ENCODE results near the gene KCNMA1. TPM values are rescaled to one million over a fixed set of nuclear protein-coding genes. Genes with fewer than 3 reads are reported as not detected.

Gene KCNMA1
- total RNA-seq, 1 donor from 2014 or later = 15.8 TPM

DNA sequence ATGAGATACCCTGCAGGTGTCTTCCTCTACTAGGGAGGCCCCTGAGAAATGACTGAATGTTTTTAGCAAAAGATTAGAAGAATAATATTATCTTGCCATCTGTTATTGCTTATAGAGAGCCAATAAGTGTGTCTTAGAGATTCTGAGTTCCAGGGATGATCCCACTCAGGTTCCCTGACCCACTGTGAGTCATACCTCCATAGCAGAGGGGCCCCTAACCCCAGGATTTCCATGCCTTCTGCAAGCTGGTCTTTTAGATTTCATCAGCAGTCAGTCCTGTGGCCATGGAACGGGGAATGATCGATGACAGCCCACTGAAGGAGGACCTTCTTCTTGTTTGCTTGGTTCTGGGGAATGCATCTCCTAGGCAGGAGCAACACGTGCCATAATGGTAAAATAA is 333.4 kb downstream of the KCNMA1 start:
- no peak overlapping the region for H3K4me3 ChIP-seq (ENCODE audit: low read depth, low read length)
- no peak for DNase-seq (ENCODE audit: low read depth)
- FAIRE-seq = no peak
- H3K36me3 ChIP-seq (ENCODE audit: control insufficient read depth, insufficient read depth, low read length) = no peaks in the 10 kb centered on the region
- TF ChIP-seq, protein P1, sequence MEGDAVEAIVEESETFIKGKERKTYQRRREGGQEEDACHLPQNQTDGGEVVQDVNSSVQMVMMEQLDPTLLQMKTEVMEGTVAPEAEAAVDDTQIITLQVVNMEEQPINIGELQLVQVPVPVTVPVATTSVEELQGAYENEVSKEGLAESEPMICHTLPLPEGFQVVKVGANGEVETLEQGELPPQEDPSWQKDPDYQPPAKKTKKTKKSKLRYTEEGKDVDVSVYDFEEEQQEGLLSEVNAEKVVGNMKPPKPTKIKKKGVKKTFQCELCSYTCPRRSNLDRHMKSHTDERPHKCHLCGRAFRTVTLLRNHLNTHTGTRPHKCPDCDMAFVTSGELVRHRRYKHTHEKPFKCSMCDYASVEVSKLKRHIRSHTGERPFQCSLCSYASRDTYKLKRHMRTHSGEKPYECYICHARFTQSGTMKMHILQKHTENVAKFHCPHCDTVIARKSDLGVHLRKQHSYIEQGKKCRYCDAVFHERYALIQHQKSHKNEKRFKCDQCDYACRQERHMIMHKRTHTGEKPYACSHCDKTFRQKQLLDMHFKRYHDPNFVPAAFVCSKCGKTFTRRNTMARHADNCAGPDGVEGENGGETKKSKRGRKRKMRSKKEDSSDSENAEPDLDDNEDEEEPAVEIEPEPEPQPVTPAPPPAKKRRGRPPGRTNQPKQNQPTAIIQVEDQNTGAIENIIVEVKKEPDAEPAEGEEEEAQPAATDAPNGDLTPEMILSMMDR (IDR thresholded peaks at IDR 0.05; ENCODE audit: insufficient read depth, low read length, severe bottlenecking) = no peak
- no peaks in the 10 kb centered on the region for H3K27me3 ChIP-seq (ENCODE audit: control insufficient read depth, insufficient read depth, low read length)

DNA sequence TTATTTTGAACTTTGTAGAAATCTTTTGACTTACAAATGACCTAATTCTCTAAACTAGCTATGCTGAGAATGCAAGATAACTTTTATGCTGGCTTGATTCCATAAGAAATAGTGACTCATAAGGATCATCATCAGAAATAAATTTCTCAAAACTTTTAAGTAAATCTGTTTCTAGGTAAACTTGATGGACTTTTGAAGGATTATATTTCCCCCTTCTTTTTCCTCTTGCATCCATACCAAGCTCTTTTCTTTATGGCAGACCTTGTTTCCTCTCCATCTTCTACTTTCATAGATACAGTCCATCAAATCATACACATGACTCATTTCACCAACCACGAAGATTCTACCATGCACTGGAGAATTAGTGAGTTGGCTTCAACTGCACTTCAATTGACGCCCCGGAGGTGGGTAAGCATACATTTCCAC is 336.3 kb downstream of the KCNMA1 start:
- Histone ChIP-seq H3K27me3 (ENCODE audit: control insufficient read depth, insufficient read depth, low read length) (no peaks in the 10 kb centered on the region), H3K4me3 (ENCODE audit: low read depth, low read length) (no peak overlapping the region), H3K36me3 (ENCODE audit: control insufficient read depth, insufficient read depth, low read length) (no peaks in the 10 kb centered on the region)
- DNase-seq (ENCODE audit: low read depth) (peak; percentile 63), FAIRE-seq (no peak)
- TF ChIP-seq, protein P1 (IDR thresholded peaks at IDR 0.05; ENCODE audit: insufficient read depth, low read length, severe bottlenecking) = no peak

DNA sequence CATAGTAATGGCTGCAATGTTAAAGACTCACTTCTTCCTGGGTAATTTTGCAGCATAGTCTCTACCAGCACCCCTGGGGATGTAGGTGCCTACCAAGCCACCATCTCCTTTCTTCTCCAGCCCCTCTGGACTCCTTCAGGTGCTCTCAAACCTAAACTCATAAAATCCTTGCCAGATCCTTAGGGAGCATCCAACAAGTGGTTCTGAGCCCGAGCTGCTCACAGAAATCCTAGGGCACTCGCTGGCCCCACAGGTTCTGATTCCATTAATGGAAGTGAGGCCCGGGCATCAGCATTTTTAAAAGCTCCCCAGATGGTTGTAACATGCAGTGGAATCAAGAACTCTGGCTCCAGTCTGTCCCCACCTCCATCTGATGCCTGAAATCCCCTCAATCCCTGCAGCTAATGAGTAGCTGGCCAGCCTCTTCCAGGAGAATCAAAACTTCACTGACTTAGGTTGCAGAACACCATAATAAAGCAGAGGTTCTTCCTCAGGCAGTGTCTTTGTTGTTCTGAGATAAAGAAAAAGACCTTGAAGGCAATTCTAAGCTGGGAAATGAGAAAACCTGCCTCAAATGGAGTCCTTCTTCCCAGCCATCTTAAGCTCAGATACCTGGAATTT is 336.8 kb downstream of the KCNMA1 start:
- no peaks in the 10 kb centered on the region for H3K27me3 ChIP-seq (ENCODE audit: control insufficient read depth, insufficient read depth, low read length)
- TF ChIP-seq, protein P1 (IDR thresholded peaks at IDR 0.05; ENCODE audit: insufficient read depth, low read length, severe bottlenecking) = no peak
- no peak for FAIRE-seq

DNA sequence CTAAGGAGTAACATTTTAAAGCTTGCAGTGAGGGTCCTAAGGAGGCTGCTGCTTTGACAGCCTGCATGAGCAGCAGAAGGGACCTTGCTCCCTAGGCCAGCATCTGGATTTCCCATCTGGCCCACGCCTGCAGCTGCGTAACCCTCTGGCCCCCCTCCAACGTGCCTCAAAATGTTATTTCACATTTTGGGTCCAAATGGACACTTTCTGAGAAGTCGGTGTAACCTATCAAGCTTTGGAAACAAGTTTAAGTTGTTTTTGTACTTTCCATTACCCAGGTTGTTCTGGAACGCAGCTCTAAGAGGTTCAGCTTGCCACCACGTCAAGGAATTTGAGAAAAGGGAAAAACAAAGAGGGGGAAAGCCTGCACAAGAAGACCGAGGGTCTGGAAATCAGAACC is 338.3 kb downstream of the KCNMA1 start:
- no peaks in the 10 kb centered on the region for H3K27me3 ChIP-seq (ENCODE audit: control insufficient read depth, insufficient read depth, low read length)
- FAIRE-seq (no peak), DNase-seq (ENCODE audit: low read depth) (no peak)
- no peak overlapping the region for H3K4me3 ChIP-seq (ENCODE audit: low read depth, low read length)
- TF ChIP-seq, protein P1 (IDR thresholded peaks at IDR 0.05; ENCODE audit: insufficient read depth, low read length, severe bottlenecking) = no peak
- no peaks in the 10 kb centered on the region for H3K36me3 ChIP-seq (ENCODE audit: control insufficient read depth, insufficient read depth, low read length)

More for the DNA sequence above, 336.8 kb downstream of the KCNMA1 start:
- H3K4me3 ChIP-seq (ENCODE audit: low read depth, low read length) = no peak overlapping the region
- H3K36me3 ChIP-seq (ENCODE audit: control insufficient read depth, insufficient read depth, low read length) = no peaks in the 10 kb centered on the region
- DNase-seq (ENCODE audit: low read depth) = no peak

DNA sequence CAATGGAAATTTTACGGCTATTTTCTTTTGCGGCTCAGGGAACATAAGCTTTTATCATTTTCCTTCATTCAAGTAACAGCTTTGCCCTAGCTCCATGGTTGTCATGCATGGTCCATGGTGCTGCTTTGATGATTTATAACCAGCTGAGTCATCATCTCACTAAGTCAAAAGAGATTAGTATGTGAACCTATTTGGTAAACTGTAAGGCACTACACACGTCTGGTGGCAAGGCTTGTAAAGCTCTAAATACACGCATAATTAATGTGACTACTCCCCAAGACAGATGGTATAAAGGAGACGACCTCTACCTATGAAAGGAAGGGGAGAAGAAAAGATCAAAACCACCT is 340.2 kb downstream of the KCNMA1 start:
- no peaks in the 10 kb centered on the region for H3K36me3 ChIP-seq (ENCODE audit: control insufficient read depth, insufficient read depth, low read length)

More for the DNA sequence above, 340.2 kb downstream of the KCNMA1 start:
- FAIRE-seq = no peak
- Histone ChIP-seq H3K4me3 (ENCODE audit: low read depth, low read length) (no peak overlapping the region), H3K27me3 (ENCODE audit: control insufficient read depth, insufficient read depth, low read length) (no peaks in the 10 kb centered on the region)
- TF ChIP-seq, protein P1 (IDR thresholded peaks at IDR 0.05; ENCODE audit: insufficient read depth, low read length, severe bottlenecking) = no peak
- DNase-seq (ENCODE audit: low read depth) = peak; percentile 56

All from bronchial epithelial cell (primary cell).